Activated CD4-positive, alpha-beta T cell treated with anti-CD3 and anti-CD28 coated beads, Interleukin-2, amount 50 U/mL, for 24 hours (primary cell): Measurements from ENCODE around the gene FXR2.
A peak's percentile ranks its signal among the peaks of the same experiment; 100 is the strongest.
"Not testable (repeated sequence)": the region's sequence is repeated elsewhere in the genome, so short reads cannot be mapped to it uniquely, and the experiment has no call there.

Experiments used
- DNase-seq, 2 donors: peaks; one replicate each; pipeline ENCODE4 v3.0.0-alpha.2; 2020; ENCODE audit warnings: low read depth in 1 of 2, low spot score in 1 of 2

Gene FXR2

DNA sequence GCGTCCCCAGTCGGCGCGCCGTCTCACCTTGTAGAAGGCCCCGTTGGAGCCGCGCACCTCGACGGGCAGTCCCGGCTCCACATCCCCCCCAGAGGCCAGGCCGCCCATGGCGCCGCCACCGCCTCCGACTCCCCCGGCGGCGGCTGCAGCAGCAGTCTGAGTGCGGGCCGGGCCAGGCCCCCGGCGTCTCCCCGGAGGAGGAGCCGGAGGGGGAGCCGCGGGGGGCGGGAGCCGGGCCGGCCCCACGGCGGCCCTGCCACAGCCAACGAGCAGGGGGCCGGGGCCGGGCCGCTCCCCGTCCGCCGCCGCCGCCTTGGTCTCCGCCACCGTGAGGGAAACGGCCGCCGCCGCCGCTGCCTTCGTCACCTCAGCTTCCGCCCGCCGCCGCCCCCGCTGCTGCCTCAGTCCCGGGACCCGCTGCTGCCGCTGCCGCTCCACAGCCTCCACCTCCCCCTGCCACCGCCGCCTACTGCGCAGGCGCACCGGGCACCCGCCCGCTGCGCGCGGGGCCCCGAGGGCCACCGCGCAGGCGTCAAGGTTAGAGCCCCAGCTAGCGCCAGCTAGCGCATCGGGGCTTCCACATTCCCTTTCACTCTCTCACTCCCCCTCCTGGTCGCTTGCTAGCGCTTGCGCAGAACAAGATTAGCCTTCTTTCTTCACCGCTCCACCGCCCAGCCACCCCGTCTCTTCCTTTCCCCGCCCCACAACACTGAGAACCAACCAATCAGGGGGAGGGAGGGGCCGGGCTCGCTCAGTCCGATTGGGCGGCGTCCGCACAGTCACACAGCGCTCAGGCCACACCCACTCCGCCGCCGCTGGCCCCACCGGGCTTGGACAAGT, at the start of gene FXR2:
Gene FXR2, minus strand, starts transcription at position 473 of the 840 bp plus-strand sequence. Its CDS starts 365 bp downstream, at position 108.
- peak; percentile 95 to 99 for DNase-seq

DNA sequence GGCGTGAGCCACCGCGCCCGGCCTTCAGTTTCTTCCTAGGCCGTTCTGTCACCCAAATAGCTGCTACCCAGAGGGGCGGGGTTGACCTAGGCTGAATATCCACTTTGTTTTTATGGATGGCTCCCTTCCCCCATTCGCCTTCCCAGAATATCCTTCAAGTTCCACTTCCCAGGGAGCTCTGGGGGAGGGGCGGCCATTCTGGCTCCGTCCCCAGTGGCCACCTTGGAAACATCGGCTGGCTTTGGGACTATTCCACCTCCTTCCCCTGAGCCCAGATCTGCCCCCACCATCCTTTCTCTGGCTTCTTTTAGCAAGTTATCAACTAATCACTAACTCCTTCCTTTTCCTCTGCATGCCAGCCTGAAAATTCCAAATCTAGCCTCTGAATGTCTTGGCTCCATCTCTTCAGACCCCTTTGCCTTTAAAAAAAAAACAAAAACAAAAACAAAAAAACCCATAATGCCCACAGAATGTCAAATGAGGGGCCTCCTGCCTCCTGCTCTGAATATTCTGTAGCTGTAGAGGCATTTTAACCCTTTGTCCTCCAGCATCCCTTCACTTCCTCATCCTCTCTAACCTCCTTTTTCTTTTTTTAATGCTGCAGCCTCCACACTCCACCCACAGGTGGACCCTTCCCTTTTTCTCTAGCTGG, 42.4 kb upstream of the FXR2 start:
- no peak for DNase-seq

DNA sequence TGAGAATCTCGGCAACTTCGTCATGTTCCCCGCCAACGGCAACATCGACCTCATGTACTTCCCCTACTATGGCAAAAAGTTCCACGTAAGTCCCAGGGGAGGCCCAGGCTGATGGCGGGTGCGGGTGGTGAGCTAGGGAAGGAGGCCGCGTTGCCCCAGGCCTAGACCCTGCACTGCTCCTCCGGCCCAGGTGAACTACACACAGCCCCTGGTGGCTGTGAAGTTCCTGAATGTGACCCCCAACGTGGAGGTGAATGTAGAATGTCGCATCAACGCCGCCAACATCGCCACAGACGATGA, 40.8 kb upstream of the FXR2 start:
- no peak for DNase-seq

DNA sequence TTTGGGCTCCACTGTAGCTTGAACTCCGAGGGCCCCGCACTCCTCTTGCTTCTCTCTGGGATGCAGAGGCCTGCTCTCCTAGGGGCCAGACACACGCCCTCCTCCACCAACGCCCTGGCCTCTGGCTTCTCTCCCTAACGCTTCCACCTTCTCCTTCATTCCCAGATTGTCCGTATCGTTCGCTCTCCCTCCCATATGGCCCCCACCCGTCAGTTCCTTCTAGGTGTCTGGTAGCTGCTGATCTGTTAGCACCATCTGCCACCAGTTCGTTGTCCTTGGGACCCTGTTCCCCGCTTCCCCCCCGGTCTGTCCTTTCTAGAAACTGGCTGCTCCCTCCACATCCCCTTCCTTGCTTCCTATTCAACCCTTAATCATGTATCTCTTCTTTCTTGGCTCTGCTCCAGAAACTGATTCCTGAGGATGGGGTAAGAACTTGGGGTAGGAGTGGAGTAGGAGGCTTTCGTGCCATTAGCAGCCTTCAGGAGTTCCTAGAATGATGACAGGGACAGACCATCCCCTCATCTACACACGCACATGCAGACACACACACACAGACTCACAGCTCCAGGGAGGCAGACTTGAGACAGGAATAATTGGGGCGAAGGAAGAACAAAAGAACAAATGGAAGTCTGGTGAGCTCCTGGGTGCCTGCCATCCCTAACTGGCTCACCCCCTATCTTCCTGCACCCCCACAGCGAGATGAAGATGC, 40.3 kb upstream of the FXR2 start:
- DNase-seq = no peak

DNA sequence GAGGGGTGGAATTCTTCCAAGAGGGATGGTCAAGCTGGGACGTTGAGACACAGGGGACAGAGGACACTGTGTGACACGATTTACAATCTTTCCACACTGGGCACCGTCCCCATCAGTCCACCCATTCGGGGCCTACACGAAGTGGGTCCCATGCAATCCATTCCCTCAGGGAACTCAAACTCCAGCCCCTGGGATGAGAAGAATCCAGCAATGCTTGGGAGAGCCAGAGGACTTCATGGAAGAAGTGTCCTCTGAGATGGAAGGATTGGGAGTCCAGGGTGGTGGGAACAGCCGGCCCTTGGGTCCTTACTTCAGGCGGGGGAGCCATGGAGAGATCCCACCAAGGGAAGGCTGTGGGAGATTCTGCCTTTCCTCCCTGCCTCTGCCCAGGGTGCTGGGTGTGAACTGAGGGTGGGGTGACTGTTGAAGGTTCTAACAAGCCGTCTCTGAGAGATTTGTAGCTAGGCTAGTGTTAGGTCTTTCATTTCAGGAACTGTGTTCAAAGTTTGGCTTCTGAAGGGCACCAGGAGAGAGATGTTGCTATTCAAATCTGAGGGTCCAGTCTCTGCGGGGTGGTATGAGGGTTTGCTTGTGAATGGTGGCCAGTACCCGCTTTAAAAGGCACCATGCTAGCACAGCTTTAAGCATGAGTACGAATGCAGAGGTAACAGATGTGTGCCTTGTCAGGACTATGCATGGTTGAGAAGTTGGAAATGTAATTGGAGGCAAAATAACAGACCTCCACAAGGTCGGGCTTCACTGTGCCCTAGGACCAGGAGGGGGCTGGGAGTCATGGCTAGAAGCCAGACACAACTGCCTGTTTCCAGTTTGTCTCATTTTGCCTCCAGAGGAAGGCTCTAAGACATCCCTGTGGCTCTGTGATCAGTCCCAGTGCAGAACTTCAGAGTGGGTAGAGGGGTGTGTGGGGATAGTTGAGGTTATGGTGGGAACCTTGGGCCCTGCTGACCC, 38.0 kb upstream of the FXR2 start:
- no peak for DNase-seq

DNA sequence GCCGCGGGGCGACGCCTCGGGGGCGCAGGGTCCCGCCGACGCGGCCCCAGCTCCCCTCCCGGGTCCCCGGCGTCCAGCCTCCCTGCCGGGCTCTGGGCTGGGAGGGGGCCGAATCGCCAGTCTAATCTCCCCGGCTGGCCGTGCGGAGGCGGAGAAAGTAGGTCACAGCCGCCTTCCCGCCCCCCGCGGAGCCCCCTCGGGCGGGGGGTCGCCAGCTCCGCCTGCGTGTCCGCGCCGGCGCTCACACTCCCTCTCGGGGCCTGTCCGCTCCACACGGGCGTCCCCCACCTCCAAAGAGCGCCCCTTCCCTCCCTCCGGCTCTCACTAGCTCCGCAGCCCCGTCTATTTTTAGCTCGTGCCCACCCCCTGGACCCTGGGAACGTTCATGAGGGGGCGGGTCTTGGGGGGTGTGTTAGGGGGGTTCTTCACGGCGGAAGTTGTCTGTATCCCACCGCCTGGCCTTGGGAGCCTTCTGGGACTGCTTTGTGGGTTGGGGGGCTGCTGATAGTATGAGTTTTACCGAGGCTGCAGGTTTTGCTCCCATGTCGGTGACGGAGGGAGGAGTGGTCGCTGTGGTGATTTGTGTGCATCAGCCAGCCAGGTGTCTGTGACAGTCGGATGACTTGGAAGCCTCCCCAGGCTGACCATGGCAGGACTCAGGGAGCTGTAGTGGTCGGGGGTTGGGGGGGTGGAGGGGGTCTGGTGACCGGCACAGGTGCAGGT, 37.1 kb upstream of the FXR2 start:
- no peak for DNase-seq

DNA sequence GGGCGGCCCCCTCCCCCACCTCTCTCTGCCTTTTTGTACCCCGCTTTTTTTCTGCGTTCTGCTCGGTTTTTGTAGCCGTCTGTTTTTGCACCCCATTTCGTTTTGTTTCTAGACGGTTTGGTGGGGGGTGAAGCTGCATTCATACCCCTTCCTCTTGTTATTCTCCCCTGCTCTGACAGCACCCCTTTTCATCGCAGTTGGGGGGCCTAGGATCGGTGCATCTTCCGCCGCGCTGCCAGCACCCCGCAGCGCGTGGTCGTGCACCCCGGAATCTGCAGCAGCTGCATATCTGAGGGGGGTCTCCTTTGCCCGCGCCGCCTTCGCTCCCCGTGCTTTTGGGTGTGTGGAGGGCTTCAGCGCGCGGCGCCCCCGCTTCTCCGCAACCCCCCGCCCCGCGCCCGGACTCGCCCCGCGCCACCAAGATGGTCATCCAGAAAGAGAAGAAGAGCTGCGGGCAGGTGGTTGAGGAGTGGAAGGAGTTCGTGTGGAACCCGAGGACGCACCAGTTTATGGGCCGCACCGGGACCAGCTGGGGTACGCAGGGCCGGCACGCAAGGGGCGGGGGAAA, 36.5 kb upstream of the FXR2 start:
- DNase-seq = no peak

DNA sequence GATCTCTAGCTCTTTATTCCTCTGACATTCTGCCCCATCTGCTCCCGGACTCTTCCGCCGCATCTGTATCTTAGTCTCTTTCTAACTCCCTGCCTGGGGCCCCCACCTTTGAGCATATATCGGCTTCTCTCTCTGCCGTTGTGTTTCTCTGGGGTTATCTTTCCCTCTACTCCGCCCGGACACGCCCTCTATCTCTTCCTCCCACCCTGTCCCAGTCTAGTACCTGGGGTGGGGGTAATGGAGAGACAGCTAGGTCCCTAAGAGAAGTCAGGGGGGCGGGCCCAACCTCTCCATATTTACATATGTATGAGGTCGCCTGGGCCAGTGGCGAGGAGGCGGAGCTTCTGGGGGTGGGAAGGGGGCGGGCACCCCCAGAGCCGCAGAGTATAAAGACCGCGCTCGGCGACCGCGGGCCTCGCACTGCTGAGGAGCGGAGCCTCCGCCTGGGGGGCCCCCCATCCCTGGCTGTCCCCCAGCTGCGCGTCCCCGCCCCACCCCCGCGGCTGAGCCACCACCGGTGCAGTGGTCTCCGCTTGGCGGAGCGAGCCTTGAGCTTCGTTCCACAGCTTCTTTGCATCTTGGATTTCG, 35.9 kb upstream of the FXR2 start, which contains the start of gene ATP1B2:
Gene ATP1B2, plus strand, starts transcription at position 418 of the 588 bp plus-strand sequence. CDS start 593 bp downstream, outside the sequence.
- DNase-seq = peak; percentile 21 to 59

DNA sequence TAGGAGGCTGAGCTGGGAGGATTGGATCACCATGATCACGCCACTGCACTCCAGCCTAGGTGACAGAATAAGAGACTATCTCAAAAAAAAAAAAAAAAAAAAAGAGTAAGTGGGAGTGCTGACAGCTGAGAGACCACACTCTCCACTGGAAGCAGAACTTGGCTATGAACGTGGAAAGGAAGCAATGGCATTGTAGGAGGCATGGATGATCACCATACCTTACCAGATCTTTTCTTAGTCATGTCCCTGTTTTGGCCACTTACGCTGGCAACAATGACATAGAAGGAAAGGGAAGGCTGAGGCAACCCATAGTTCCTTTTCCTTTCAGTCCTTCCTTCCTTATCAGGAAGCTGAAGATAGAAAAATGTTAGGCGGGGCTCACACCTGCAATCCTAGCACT, 32.3 kb upstream of the FXR2 start:
- DNase-seq = no peak

DNA sequence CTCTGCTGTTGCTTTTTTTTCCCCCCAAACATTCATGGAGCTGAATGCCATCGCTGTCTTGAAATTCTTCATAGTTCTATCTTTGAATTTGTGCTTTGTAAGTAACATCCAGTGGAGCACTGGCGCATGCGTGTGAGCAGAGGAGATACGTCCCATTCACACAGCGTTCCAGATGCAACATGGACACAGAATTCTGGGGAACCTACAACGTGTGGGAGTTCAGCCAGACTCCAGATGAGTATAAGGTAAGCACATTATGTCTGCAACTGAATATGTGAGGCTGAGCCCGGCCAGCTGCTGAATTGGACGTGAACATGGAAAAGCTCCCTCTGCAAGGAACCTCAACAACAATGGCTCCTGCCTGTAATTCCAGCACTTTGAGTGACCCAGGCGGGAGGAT, 31.8 kb upstream of the FXR2 start:
- DNase-seq = no peak

DNA sequence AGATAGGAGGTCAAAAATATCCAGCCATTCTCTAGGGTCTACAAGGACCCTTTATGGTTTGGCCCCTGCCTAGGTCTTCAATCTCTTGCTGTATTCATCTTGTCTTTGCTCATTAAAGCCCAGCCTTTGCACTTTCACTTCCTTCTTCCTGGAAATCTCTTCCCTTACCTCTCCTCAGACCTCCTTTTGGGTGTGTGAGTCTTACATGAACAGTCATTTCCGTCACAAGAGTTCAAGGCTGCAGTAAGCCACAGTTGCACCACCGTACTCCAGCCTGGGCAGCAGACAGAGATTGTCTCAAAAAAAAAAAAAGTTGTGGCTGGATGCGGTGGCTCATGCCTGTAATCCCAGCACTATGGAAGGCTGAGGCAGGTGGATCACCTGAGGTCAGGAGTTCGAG, 30.1 kb upstream of the FXR2 start:
- DNase-seq = no peak

DNA sequence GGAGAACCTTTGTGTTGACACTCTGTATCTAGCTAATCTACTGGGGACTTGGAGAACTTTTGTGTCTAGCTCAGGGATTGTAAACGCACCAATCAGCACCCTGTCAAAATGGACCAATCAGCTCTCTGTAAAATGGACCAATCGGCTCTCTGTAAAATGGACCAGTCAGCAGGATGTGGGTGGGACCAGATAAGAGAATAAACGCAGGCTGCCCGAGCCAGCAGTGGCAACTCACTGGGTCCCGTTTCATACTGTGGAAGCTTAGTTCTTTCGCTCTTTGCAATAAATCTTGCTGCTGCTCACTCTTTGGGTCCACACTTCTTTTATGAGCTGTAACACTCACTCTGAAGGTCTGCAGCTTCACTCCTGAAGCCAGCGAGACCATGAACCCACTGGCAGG, 26.9 kb upstream of the FXR2 start:
- not testable (repeated sequence) for DNase-seq

DNA sequence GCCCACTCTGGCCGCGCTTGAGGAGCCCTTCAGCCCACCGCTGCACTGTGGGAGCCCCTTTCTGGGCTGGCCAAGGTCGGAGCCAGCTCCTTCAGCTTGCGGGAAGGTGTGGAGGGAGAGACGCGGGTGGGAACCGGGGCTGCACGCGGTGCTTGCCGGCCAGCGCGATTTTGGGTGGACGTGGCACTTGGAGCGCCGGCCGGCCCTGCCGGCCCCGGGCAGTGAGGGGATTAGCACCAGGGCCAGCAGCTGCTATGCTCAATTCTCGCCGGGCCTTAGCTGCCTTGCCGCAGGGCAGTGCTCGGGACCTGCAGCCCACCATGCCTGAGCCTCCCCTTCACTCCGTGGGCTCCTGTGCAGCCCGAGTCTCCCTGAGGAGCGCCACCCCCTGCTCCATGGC, 26.1 kb upstream of the FXR2 start:
- DNase-seq = no peak

DNA sequence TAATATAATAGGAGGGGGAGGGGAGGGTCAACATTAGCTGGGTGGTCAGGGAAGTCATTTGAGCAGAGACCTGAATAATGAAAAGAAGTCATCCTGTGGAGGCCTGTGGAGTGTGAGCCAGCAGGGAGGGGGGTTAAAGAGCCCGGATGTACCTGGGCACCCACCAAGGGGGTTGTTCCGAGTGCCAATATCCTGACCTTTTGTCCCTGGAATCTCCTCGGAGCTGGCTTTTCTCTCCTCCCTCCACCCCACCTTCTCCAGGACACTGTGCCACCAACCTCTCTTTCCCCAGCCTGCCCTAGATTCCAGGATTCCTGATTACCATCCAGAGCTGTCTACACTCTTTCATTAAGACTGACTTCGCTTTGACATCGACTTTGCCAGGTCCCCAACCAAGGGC, 21.5 kb upstream of the FXR2 start:
- DNase-seq = no peak

DNA sequence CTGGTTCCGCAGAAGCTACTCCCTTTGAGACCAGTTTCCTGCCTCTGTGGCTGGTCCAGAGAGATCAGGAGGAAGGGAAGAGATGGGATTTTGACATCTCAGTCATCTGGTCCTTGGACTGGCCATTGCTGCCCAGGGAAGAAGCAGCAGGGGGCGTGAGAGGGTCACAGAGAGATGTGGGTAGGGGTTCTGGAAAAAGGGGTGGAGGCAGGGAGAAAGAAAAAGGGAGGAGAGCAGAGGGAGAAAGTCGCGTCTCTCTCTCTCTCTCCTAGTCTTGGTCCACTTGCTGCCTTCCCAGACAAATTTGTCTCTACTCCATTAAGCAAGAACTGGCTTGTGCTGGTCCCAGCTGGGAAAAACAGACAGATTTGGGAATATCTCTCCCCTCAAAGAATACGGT, 19.7 kb upstream of the FXR2 start:
- no peak for DNase-seq

DNA sequence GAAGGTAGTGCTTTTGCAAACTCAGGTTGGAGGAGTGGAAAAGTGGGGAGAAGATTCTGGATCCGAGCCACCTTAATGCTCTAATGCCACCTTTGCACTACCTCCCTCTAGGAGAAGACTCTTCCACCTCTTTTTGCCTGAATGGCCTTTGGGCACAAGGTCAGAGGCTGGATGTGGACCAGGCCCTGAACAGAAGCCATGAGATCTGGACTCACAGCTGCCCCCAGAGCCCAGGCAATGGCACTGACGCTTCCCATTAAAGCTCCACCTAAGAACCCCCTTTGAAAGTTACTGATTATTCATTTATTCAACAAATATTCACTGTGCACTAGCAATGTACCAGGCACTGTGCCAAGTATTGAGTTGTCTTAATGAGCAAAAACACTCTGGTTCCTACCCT, 18.4 kb upstream of the FXR2 start:
- DNase-seq = no peak

DNA sequence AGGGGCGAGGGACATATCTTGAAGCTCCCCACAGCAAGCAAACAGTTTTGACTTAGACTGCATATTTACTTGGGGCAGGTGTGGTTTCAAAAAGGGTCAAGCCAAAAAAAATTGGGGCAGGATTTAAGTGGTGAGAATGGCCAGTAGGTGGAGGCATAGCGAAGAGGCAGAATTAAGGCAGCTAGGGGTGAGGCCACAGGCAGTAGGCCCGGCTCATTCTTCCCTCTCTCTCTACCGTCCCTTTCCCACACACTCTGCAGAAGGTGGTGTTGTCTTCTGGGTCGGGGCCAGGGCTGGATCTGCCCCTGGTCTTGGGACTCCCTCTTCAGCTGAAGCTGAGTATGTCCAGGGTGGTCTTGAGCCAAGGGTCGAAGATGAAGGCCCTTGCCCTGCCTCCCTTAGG, 17.8 kb upstream of the FXR2 start:
- no peak for DNase-seq

DNA sequence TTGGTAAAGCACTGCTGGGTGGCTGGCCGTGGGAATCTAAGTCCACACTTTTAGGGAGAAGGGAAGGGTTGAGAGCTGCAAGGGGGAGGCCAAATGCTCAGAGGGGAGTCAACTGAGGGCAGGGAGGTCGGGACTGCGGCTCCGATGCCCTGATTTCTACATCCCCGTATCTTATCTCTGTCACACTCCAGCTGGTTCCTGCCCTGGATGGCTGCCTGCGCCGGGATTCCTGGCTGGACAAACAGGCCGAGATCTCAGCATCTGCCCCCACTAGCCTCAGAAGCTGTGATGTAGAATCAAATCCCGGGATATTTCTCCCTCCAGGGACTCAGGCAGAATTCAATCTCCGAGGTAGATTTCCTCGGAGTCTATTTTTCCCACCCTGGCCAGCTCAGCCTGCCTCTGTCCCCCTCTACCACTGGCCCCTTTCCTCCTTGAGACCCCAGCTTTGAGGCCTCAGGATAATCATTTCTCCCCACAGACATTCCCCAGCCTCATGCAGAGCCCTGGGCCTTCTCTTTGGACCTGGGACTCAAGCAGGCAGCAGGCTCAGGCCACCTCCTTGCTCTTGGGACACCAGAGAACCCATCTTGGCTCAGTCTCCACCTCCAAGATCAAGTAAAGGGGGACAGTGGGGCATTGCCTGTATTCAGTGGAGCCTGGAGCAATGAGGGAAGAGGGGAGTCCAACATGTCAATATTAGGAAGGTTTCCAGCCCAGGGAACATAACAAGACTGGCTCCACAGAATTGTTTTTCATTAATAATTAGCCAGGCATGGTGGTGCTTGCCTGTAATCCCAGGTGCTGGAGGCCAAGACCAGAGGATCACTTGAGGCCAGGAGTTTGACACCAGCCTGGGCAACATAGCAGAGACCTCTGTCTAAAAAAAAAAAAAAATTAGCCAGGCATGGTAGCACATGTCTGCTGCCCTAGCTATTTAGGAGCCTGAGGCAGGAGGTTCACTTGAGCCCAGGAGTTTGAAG, 17.0 kb upstream of the FXR2 start:
- no peak for DNase-seq
